HG02973 (cell line): ENCODE measurements around the gene TDRD6.
"Not testable (repeated sequence)": the region's sequence is repeated elsewhere in the genome, so short reads cannot be mapped to it uniquely, and the experiment has no call there.

Experiments
- ATAC-seq: cut with Tn5 transposase; IDR thresholded peaks from one replicate; pipeline ENCODE4 v1.9.1; 2021; ENCODE audit warnings: moderate library complexity; ENCODE audit not compliant: unreplicated experiment

Gene TDRD6

GRCh38 chr6:46743425-46744158 is 55.9 kb downstream of the TDRD6 start:
- no peak for ATAC-seq

DNA sequence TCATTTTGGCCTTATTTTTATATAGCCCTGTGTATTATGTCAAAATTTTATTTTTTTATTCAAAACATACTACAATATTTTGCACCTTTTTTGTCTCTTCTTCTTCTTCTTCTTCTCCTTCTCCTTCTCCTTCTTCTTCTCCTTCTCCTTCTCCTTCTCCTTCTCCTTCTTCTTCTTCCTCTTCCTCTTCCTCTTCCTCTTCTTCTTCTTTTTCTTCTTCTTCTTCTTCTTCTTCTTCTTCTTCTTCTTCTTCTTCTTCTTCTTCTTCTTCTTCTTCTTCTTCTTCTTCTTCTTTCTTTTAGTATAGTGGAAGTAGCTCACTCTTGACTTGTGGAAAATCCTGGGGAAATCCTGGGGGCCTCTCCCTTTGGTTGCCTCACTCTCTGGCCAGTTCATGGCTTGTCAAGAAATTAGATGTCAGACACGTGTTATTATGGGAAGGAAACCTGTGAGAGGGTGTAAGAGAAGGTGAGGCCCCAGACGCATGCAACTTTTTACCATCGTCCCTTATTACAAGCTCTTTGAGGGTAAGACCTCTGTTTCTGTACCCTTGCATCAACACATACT is 56.6 kb downstream of the TDRD6 start:
- not testable (repeated sequence) for ATAC-seq

DNA sequence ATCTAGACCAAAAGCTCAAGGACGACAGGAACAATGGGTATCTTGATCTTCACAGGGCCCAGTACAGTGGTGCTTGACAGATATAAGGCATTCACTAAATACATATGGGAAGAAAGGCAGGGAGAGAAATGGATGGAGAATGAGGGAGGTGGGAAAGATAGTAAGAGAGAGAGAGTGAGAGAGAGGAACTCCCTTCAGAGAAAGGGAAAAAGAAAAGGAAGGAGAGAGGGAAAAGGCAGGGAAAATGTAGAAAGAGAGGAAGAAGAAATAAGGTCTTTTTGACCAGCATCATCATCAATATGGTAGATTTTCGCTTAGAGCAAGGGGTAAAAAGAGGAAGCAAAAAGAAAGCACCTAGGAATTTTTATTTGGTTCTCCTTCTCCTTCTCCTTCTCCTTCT is 58.3 kb downstream of the TDRD6 start:
- ATAC-seq: no peak

DNA sequence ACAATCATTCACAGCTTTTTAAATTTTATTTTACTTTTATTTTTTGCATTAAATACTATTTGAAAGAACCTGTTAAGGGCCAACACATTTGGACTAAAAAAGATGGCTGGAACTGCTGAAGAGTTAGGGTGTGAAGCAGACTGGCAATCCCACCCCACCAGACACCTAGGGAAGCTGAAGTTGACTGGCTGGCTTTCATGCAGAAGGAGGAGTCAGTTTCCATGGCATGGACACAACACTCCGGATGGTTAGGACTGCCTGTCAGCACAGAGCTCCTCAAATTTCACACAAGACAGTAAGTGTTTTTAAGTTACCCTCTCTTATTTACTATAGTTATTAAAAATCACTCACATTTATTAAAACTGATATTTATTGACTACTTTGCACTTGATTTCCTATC is 59.0 kb downstream of the TDRD6 start, which contains the start of gene ANKRD66:
ANKRD66 (plus strand) TSS at position 238 of the 400 bp plus-strand sequence. CDS start 5,016 bp downstream, outside the sequence.
- ATAC-seq: no peak

- no peak for ATAC-seq
These were observed 61.3 kb downstream of the TDRD6 start for GRCh38 chr6:46748940-46749503.

- no peak for ATAC-seq
These were observed 62.0 kb downstream of the TDRD6 start for GRCh38 chr6:46749731-46750130.

GRCh38 chr6:46751658-46752057 is 64.0 kb downstream of the TDRD6 start:
- ATAC-seq: no peak
